ENCODE results near the gene ENHO.

The ENHO gene

GRCh38 chr9:34510497-34511468 lies 12.0 kb downstream of the ENHO start:
- H3K14ac ChIP-seq (ENCODE audit: low read length): no peak overlapping the region
- H3K9me3 ChIP-seq (replicated peaks in 1 of 2; ENCODE audit: control insufficient read depth in 2 of 2, insufficient read depth in 1 of 2, low read depth in 1 of 2, low read length in 2 of 2): no peaks in the 10 kb centered on the region
- H3K4me2 ChIP-seq (ENCODE audit: insufficient read depth, low read length, poor library complexity, severe bottlenecking): no peak overlapping the region
- no peak overlapping the region for H4K91ac ChIP-seq (ENCODE audit: low read depth, low read length, poor library complexity)
- H3K4me1 ChIP-seq (ENCODE audit: control insufficient read depth in 2 of 2, insufficient read depth in 1 of 2, low read depth in 1 of 2, low read length in 2 of 2): peaks cover 23 to 34% of the 10 kb centered on the region in 2 donors
- peak overlapping the region; percentile 27 for H2AK5ac ChIP-seq (ENCODE audit: low read depth, low read length)
- H2BK15ac ChIP-seq (ENCODE audit: low read length): no peak overlapping the region
- no peak overlapping the region for H3K18ac ChIP-seq (ENCODE audit: low read length)
- no peak overlapping the region for H2BK12ac ChIP-seq (ENCODE audit: low read length)
- no CpG with 5 or more reads among the region's 13 CpGs for WGBS, 2 donors (ENCODE audit: extremely low coverage in 2 of 2, insufficient read length in 2 of 2, insufficient replicate concordance in 1 of 2)
- no peak overlapping the region for H3K27ac ChIP-seq (replicated peaks; ENCODE audit: low read length)
- no peak overlapping the region for H3K4me3 ChIP-seq (ENCODE audit: low read length in 2 of 2)
- no peaks in the 10 kb centered on the region for H3K79me1 ChIP-seq (ENCODE audit: low read depth, low read length)
- H2BK5ac ChIP-seq (ENCODE audit: low read length): no peak overlapping the region
- no peak overlapping the region for H2BK120ac ChIP-seq (ENCODE audit: low read depth, low read length)
- DNase-seq (ENCODE audit: low spot score): no peak
- H3K4ac ChIP-seq (ENCODE audit: low read length): no peak overlapping the region
- H3K9ac ChIP-seq (ENCODE audit: low read depth, low read length, poor library complexity): no peak overlapping the region
- no peak overlapping the region for H4K8ac ChIP-seq (ENCODE audit: low read depth, low read length)
- no peaks in the 10 kb centered on the region for H3K27me3 ChIP-seq (ENCODE audit: control insufficient read depth in 3 of 3, insufficient read depth in 3 of 3, low read depth in 1 of 3, low read length in 3 of 3)
- H2AFZ ChIP-seq (ENCODE audit: low read length): peak overlapping the region; percentile 39
- H3K36me3 ChIP-seq (replicated peaks in 1 of 2; ENCODE audit: control insufficient read depth in 2 of 2, insufficient read depth in 2 of 2, low read length in 2 of 2): no peaks in the 10 kb centered on the region
- no peak overlapping the region for H3K23ac ChIP-seq (ENCODE audit: low read depth, low read length, poor library complexity)

- Histone ChIP-seq H3K4me1 (ENCODE audit: control insufficient read depth in 2 of 2, insufficient read depth in 1 of 2, low read depth in 1 of 2, low read length in 2 of 2) (peaks cover 19 to 32% of the 10 kb centered on the region in 2 donors), H3K4me2 (ENCODE audit: insufficient read depth, low read length, poor library complexity, severe bottlenecking) (no peak overlapping the region), H3K9me3 (replicated peaks in 1 of 2; ENCODE audit: control insufficient read depth in 2 of 2, insufficient read depth in 1 of 2, low read depth in 1 of 2, low read length in 2 of 2) (no peaks in the 10 kb centered on the region), H3K27me3 (ENCODE audit: control insufficient read depth in 3 of 3, insufficient read depth in 3 of 3, low read depth in 1 of 3, low read length in 3 of 3) (no peaks in the 10 kb centered on the region), H3K4ac (ENCODE audit: low read length) (no peak overlapping the region), H3K36me3 (replicated peaks in 1 of 2; ENCODE audit: control insufficient read depth in 2 of 2, insufficient read depth in 2 of 2, low read length in 2 of 2) (no peaks in the 10 kb centered on the region), H2AFZ (ENCODE audit: low read length) (no peak overlapping the region), H3K14ac (ENCODE audit: low read length) (no peak overlapping the region), H3K27ac (replicated peaks; ENCODE audit: low read length) (no peak overlapping the region), H3K79me1 (ENCODE audit: low read depth, low read length) (no peaks in the 10 kb centered on the region), H2BK5ac (ENCODE audit: low read length) (no peak overlapping the region), H4K91ac (ENCODE audit: low read depth, low read length, poor library complexity) (no peak overlapping the region), H4K8ac (ENCODE audit: low read depth, low read length) (no peak overlapping the region), H3K9ac (ENCODE audit: low read depth, low read length, poor library complexity) (no peak overlapping the region), H2BK15ac (ENCODE audit: low read length) (no peak overlapping the region), H3K18ac (ENCODE audit: low read length) (no peak overlapping the region), H3K4me3 (ENCODE audit: low read length in 2 of 2) (no peak overlapping the region), H2BK120ac (ENCODE audit: low read depth, low read length) (no peak overlapping the region), H3K23ac (ENCODE audit: low read depth, low read length, poor library complexity) (no peak overlapping the region), H2BK12ac (ENCODE audit: low read length) (no peak overlapping the region), H2AK5ac (ENCODE audit: low read depth, low read length) (no peak overlapping the region)
- no CpG with 5 or more reads among the region's 3 CpGs for WGBS, 2 donors (ENCODE audit: extremely low coverage in 2 of 2, insufficient read length in 2 of 2, insufficient replicate concordance in 1 of 2)
- DNase-seq (ENCODE audit: low spot score): no peak
These were observed 13.8 kb downstream of the ENHO start for GRCh38 chr9:34508951-34509350.

- Histone ChIP-seq H3K14ac (ENCODE audit: low read length) (no peak overlapping the region), H3K23ac (ENCODE audit: low read depth, low read length, poor library complexity) (no peak overlapping the region), H3K9me3 (replicated peaks in 1 of 2; ENCODE audit: control insufficient read depth in 2 of 2, insufficient read depth in 1 of 2, low read depth in 1 of 2, low read length in 2 of 2) (no peaks in the 10 kb centered on the region), H2BK5ac (ENCODE audit: low read length) (no peak overlapping the region), H3K4me1 (ENCODE audit: control insufficient read depth in 2 of 2, insufficient read depth in 1 of 2, low read depth in 1 of 2, low read length in 2 of 2) (peaks cover 16 to 28% of the 10 kb centered on the region in 2 donors), H3K4me2 (ENCODE audit: insufficient read depth, low read length, poor library complexity, severe bottlenecking) (no peak overlapping the region), H3K4ac (ENCODE audit: low read length) (no peak overlapping the region), H3K4me3 (ENCODE audit: low read length in 2 of 2) (no peak overlapping the region), H4K91ac (ENCODE audit: low read depth, low read length, poor library complexity) (no peak overlapping the region), H3K36me3 (replicated peaks in 1 of 2; ENCODE audit: control insufficient read depth in 2 of 2, insufficient read depth in 2 of 2, low read length in 2 of 2) (no peaks in the 10 kb centered on the region), H2AFZ (ENCODE audit: low read length) (no peak overlapping the region), H2AK5ac (ENCODE audit: low read depth, low read length) (no peak overlapping the region), H3K79me1 (ENCODE audit: low read depth, low read length) (no peaks in the 10 kb centered on the region), H3K9ac (ENCODE audit: low read depth, low read length, poor library complexity) (no peak overlapping the region), H2BK12ac (ENCODE audit: low read length) (no peak overlapping the region), H3K27ac (replicated peaks; ENCODE audit: low read length) (no peak overlapping the region), H2BK15ac (ENCODE audit: low read length) (no peak overlapping the region), H3K18ac (ENCODE audit: low read length) (no peak overlapping the region), H4K8ac (ENCODE audit: low read depth, low read length) (no peak overlapping the region), H3K27me3 (ENCODE audit: control insufficient read depth in 3 of 3, insufficient read depth in 3 of 3, low read depth in 1 of 3, low read length in 3 of 3) (no peaks in the 10 kb centered on the region), H2BK120ac (ENCODE audit: low read depth, low read length) (no peak overlapping the region)
- WGBS, 2 donors (ENCODE audit: extremely low coverage in 2 of 2, insufficient read length in 2 of 2, insufficient replicate concordance in 1 of 2): no CpG with 5 or more reads among the region's 3 CpGs
- no peak for DNase-seq (ENCODE audit: low spot score)
These were observed 14.3 kb downstream of the ENHO start for GRCh38 chr9:34508463-34508862.

GRCh38 chr9:34507966-34508365 lies 14.8 kb downstream of the ENHO start:
- Histone ChIP-seq H3K9ac (ENCODE audit: low read depth, low read length, poor library complexity) (no peak overlapping the region), H3K36me3 (replicated peaks in 1 of 2; ENCODE audit: control insufficient read depth in 2 of 2, insufficient read depth in 2 of 2, low read length in 2 of 2) (no peaks in the 10 kb centered on the region), H3K27ac (replicated peaks; ENCODE audit: low read length) (no peak overlapping the region), H3K27me3 (ENCODE audit: control insufficient read depth in 3 of 3, insufficient read depth in 3 of 3, low read depth in 1 of 3, low read length in 3 of 3) (no peaks in the 10 kb centered on the region), H2BK120ac (ENCODE audit: low read depth, low read length) (no peak overlapping the region), H4K8ac (ENCODE audit: low read depth, low read length) (no peak overlapping the region), H2BK5ac (ENCODE audit: low read length) (no peak overlapping the region), H3K14ac (ENCODE audit: low read length) (no peak overlapping the region), H3K4me3 (ENCODE audit: low read length in 2 of 2) (peak overlapping the region in 1 of 2 donors; percentile 10), H3K79me1 (ENCODE audit: low read depth, low read length) (no peaks in the 10 kb centered on the region), H2AK5ac (ENCODE audit: low read depth, low read length) (no peak overlapping the region), H3K9me3 (replicated peaks in 1 of 2; ENCODE audit: control insufficient read depth in 2 of 2, insufficient read depth in 1 of 2, low read depth in 1 of 2, low read length in 2 of 2) (no peaks in the 10 kb centered on the region), H3K18ac (ENCODE audit: low read length) (no peak overlapping the region), H3K4me2 (ENCODE audit: insufficient read depth, low read length, poor library complexity, severe bottlenecking) (no peak overlapping the region), H2BK15ac (ENCODE audit: low read length) (no peak overlapping the region), H3K23ac (ENCODE audit: low read depth, low read length, poor library complexity) (no peak overlapping the region), H2BK12ac (ENCODE audit: low read length) (no peak overlapping the region), H2AFZ (ENCODE audit: low read length) (no peak overlapping the region), H3K4ac (ENCODE audit: low read length) (no peak overlapping the region), H3K4me1 (ENCODE audit: control insufficient read depth in 2 of 2, insufficient read depth in 1 of 2, low read depth in 1 of 2, low read length in 2 of 2) (peaks cover 12 to 26% of the 10 kb centered on the region in 2 donors), H4K91ac (ENCODE audit: low read depth, low read length, poor library complexity) (no peak overlapping the region)
- no peak for DNase-seq (ENCODE audit: low spot score)
